Naive B cell (primary cell): ENCODE measurements around the gene RCC2. TPM values are rescaled to one million over a fixed set of nuclear protein-coding genes. Genes with fewer than 3 reads are reported as not detected.

Source experiments
- ATAC-seq, 2 donors: fragments of 150-1000 bp; cut with Tn5 transposase; 2 replicates each; pipeline ENCODE4 v1.10.0; 2021; ENCODE audit warnings: low read depth in 2 of 2, mild to moderate bottlenecking in 2 of 2, moderate library complexity in 2 of 2
- DNase-seq: peaks from one replicate; pipeline ENCODE4 v3.0.0; 2022
- H3K27ac Mint-ChIP-seq, 6 donors: one replicate each; pipeline ENCODE4 v1.8.0; 2020 to 2022; ENCODE audit warnings: mild to moderate bottlenecking in 6 of 6, mixed read lengths in 6 of 6, moderate library complexity in 5 of 6, inconsistent platforms in 2 of 6
- H3K27me3 Mint-ChIP-seq, 3 donors: one replicate each; pipeline ENCODE4 v1.8.0; 2021 to 2022; ENCODE audit warnings: mixed read lengths in 3 of 3, mild to moderate bottlenecking in 1 of 3
- H3K36me3 Mint-ChIP-seq, 2 donors: one replicate each; pipeline ENCODE4 v1.8.0; 2020 to 2022; ENCODE audit warnings: mixed read lengths in 2 of 2, inconsistent platforms in 1 of 2, mild to moderate bottlenecking in 1 of 2
- H3K4me1 Mint-ChIP-seq, 3 donors: one replicate each; pipeline ENCODE4 v1.8.0; 2020 to 2022; ENCODE audit warnings: mixed read lengths in 3 of 3, inconsistent platforms in 1 of 3, mild to moderate bottlenecking in 1 of 3, moderate library complexity in 1 of 3
- H3K4me3 Mint-ChIP-seq, 8 donors: one replicate each; pipeline ENCODE4 v1.8.0; 2020 to 2022; ENCODE audit warnings: mild to moderate bottlenecking in 8 of 8, mixed read lengths in 8 of 8, moderate library complexity in 8 of 8, inconsistent platforms in 2 of 8
- H3K9me3 Mint-ChIP-seq, 7 donors: one replicate each; pipeline ENCODE4 v1.8.0; 2020 to 2022; ENCODE audit warnings: mixed read lengths in 7 of 7, mild to moderate bottlenecking in 5 of 7, inconsistent platforms in 2 of 7, moderate library complexity in 1 of 7
- polyA plus RNA-seq, 6 donors: library from polyadenylated mRNA; unstranded; fragments of 300-500 nt; fragmentation: Illumina TruSeq; gene quantifications; one replicate each; pipeline ENCODE4 v1.2.3, GENCODE V29; 2021; ENCODE audit warnings: low read depth in 6 of 6

Gene RCC2
- polyA plus RNA-seq, 6 donors from 2014 or later = 15.3 to 43.0 (median 24.2) TPM

DNA sequence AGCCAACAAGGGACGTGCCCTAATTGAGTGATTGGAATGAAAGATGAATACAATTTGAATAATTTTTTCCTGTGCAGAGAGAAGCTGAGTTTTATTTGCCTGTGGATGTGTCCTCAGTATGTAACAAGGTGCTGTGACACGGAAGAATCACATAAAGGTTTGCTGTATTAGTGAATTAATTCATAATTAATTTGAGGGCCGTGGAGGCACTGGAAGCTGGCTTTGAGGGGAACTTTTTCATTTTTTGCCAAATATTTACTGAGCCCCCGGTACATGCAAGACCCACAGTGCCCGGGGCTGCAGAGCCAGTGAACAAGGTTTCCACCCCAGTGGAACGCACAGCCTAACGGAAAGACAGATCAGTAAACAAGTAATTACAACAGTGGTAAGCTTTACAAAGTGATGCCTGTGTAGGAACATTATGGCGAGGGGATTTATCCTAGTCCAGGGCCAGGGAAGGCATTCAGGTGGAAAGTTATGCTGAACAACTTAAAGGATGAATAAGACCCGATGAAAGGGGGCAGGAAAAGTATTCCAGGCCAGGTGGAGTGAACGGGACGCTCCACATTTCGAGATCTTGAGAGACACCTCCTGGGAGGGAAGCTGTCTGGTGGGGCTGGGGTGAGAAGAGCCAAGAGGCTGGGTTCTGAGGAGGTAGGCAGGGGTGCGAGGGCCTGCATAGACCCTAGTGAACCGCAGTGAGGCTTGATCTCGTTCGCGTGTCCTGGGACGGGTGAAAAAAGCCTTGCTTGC is 773 bp upstream of the RCC2 start:
- H3K27me3 Mint-ChIP-seq = peaks cover 8 to 13% (median 9%) of the 10 kb centered on the region in 3 donors
- no peaks in the 10 kb centered on the region for H3K9me3 Mint-ChIP-seq
- peaks cover 7 to 27% (median 9%) of the 10 kb centered on the region in 3 donors for H3K4me1 Mint-ChIP-seq
- H3K27ac Mint-ChIP-seq = peak overlapping the region; percentile 49 to 99 (median 76)
- peak overlapping the region; percentile 78 to 100 (median 88) for H3K4me3 Mint-ChIP-seq
- no peaks in the 10 kb centered on the region for H3K36me3 Mint-ChIP-seq
- ATAC-seq (no peak), DNase-seq (no peak)

DNA sequence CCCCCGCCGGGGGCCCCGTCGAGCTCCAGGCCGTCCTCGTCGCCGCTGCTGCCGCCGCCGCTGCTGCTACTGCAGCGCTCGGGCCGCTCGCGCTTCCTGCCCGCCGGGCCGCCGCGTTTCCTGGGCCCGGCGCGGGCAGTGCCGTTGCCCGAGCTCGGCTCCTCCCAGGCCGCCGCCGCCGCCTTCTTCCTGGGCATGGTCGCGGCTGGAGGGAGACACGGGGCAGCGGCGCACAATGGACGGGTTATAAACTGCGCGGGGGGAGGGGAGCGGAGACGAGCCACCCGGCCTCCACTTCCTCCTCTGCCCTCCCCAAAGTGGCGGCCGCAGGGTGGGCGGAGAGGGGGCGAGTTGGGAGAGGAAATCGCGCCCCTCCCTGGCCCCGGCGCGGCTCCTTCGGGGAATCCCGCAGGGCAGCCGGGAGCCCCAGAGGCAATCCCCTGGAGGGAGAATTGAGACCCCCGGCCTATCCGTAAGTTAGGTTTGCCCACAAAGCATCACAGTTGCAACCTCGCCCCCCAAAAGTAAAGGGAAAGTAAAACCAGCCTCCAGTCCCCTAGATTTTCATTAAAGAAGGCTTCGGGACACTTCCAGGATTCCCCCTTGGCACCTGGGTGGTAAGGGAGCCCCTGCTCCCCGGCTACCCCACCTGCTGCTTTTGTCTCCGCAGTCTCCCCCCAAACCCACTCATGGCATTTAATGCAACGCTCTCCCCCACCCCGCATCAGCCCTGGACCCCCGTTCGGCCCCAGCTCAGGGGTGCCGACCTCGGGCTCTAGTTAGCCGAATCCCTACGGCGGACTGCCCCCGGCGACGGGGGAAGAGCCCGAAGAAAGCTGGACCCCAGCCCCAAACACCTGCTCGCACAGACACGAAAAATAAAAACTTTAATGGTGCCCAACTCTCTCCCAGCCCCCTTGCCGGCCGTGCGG is 893 bp downstream of the RCC2 start:
- H3K9me3 Mint-ChIP-seq = no peaks in the 10 kb centered on the region
- ATAC-seq = peak; percentile 43 to 44
- H3K4me3 Mint-ChIP-seq = peak overlapping the region; percentile 96 to 100 (median 99)
- H3K36me3 Mint-ChIP-seq = no peaks in the 10 kb centered on the region
- H3K4me1 Mint-ChIP-seq = peaks cover 19 to 41% (median 20%) of the 10 kb centered on the region in 3 donors
- peak overlapping the region; percentile 98 to 99 (median 99) for H3K27ac Mint-ChIP-seq
- peaks cover 6 to 13% (median 8%) of the 10 kb centered on the region in 3 donors for H3K27me3 Mint-ChIP-seq
- peak; percentile 77 for DNase-seq

DNA sequence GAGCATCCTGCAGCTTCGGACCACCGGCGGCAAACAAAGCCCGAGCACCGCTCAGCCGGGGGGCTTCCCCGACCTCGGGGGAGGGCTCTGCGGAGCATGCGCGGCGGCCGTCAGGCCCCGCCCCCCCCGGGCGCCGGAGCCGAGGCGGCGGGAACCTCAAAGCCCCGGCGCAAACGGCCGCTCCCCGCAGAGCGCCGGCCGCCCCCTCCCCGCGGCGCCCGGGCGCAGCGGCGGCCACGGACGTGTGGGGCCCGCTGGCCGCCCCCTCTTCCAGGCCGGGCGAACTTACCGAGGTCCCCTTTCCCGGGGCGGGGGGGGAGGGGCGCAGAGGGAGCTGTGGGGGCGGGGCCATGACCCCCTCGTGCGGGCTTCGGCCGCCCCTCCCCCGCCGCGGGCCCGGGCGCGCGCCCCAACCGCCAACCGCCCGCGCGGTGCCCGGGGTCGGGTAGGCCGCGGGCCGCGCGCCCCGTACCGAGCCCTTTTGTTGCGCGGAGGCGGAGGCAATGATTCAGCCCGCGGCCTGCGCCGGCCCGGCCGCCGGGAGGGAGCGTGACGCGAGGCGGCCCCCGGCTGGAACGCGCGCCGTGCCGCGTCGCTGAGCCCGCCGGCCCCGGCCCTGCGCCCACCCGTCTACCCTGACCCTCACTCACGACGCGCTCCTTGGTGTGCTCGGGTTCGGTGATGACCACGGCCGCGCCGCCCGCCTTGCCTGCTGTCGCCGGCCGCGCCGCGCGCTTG is 1.7 kb downstream of the RCC2 start:
- peak overlapping the region in 4 of 6 donors; percentile 72 to 99 (median 85) for H3K27ac Mint-ChIP-seq
- H3K4me1 Mint-ChIP-seq = peaks cover 20 to 46% (median 24%) of the 10 kb centered on the region in 3 donors
- peak; percentile 57 for DNase-seq
- H3K27me3 Mint-ChIP-seq = peaks cover 0 to 9% (median 0%) of the 10 kb centered on the region in 3 donors
- peak overlapping the region; percentile 71 to 99 (median 84) for H3K4me3 Mint-ChIP-seq
- no peaks in the 10 kb centered on the region for H3K36me3 Mint-ChIP-seq
- ATAC-seq = peak; percentile 21 to 31
- H3K9me3 Mint-ChIP-seq = no peaks in the 10 kb centered on the region

DNA sequence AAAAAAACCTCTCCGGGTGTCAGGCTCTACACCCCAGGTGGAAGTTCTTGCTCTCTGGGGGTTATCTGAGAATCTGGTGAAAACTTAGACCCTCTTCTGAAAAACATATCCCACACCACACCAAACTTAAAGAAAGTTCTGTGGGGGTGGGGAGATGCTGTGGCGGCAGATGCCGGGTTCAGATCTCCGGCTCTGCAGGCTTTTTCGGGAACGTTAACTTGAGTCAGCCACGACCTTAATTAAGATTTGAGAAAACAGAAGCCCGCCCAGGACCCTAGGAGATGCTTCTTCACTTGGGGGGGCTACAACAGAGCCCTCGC is 2.3 kb downstream of the RCC2 start:
- Mint-ChIP-seq H3K4me3 (peak overlapping the region; percentile 71 to 92 (median 80)), H3K4me1 (peaks cover 20 to 51% (median 30%) of the 10 kb centered on the region in 3 donors), H3K9me3 (no peaks in the 10 kb centered on the region), H3K27me3 (peaks cover 0 to 9% (median 0%) of the 10 kb centered on the region in 3 donors), H3K27ac (peak overlapping the region in 4 of 6 donors; percentile 36 to 85 (median 78)), H3K36me3 (no peaks in the 10 kb centered on the region)
- DNase-seq (no peak), ATAC-seq (no peak)

DNA sequence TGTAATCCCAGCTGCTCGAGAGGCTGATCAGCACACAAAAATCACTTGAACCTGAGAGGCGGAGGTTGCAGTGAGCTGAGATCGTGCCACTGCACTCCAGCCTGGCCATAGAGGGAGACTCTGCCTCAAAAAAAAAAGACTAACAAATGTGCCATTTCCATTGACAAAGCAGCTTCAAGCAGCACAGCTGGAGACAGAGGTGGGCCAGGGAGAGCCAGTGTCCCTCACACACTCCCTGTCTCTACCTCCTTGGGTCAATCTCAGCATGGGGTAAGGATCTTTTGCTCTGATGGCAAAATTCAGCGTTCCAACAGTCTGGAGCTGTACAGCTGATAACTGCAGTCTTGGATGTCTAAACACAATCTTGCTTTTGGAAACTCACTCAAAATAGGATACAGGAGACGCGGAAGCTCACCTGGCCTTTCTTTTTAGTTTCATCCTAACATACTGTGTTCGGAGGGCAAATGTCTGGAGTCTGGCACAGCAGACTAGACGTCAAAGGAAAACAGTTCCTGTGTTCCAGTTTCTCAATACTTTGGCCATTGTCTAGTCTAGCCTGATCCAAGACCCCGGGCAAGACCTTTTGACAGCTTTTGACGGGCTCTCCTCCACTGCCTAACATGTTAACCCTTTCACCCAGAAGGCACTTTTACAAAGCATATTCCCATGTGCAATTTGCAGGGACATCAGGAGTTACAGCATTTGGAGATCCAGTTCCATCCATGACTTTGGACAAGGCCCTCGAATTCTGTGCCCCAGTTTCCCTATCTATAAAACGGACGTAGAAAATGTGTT is 2.9 kb downstream of the RCC2 start:
- DNase-seq = no peak
- peaks cover 0 to 6% (median 0%) of the 10 kb centered on the region in 3 donors for H3K27me3 Mint-ChIP-seq
- peaks cover 26 to 58% (median 36%) of the 10 kb centered on the region in 3 donors for H3K4me1 Mint-ChIP-seq
- peak overlapping the region; percentile 71 to 92 (median 80) for H3K4me3 Mint-ChIP-seq
- ATAC-seq = no peak
- H3K27ac Mint-ChIP-seq = peak overlapping the region; percentile 36 to 85 (median 78)
- H3K9me3 Mint-ChIP-seq = no peaks in the 10 kb centered on the region
- H3K36me3 Mint-ChIP-seq = no peaks in the 10 kb centered on the region

DNA sequence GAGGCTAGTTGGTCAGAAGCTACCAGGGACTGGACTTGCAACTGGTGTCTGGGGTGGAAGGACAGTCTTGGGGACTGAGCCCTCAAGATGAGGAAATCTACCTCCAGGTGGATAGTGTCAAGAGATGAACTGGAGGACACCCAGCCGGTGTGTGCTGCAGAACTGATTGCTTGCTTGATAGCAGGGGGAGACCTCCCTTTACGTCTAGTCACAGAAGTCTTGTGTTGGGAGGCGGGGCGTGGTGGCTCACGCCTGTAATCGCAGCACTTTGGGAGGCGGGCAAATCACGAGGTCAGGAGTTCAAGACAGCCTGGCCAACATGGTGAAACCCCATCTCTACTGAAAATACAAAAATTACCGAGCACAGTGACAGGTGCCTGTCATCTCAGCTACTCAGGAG is 4.9 kb downstream of the RCC2 start:
- H3K9me3 Mint-ChIP-seq = no peaks in the 10 kb centered on the region
- peak overlapping the region in 1 of 6 donors; percentile 77 for H3K27ac Mint-ChIP-seq
- no peaks in the 10 kb centered on the region for H3K27me3 Mint-ChIP-seq
- no peak for DNase-seq
- H3K4me1 Mint-ChIP-seq = peaks cover 25 to 62% (median 33%) of the 10 kb centered on the region in 3 donors
- no peaks in the 10 kb centered on the region for H3K36me3 Mint-ChIP-seq
- ATAC-seq = no peak
- H3K4me3 Mint-ChIP-seq = peak overlapping the region in 5 of 8 donors; percentile 9 to 86 (median 58)

DNA sequence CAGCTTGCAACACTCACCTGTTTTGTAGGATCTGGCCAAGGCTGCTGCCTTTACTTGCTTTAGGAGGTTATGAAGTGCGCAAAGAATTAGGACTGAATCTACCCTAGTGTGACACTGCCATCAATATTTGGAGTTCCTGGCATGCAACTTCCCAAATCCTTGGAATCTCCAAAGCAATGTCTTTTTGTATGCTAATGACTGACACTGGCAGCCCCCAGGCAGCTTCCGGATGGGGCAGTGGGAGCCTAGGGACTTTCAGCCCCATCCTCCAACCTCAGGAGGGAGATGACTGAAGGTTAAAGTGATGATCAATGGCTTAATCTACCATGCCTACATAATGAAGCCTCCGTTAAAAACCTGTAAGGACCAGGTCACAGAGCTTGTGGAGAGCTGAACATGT is 5.5 kb downstream of the RCC2 start:
- no peak for DNase-seq
- Mint-ChIP-seq H3K36me3 (no peaks in the 10 kb centered on the region), H3K27ac (peak overlapping the region in 2 of 6 donors; percentile 27 to 67), H3K9me3 (no peaks in the 10 kb centered on the region), H3K4me1 (peaks cover 23 to 67% (median 39%) of the 10 kb centered on the region in 3 donors), H3K4me3 (peak overlapping the region in 3 of 8 donors; percentile 12 to 64 (median 13)), H3K27me3 (no peaks in the 10 kb centered on the region)
- ATAC-seq = no peak

DNA sequence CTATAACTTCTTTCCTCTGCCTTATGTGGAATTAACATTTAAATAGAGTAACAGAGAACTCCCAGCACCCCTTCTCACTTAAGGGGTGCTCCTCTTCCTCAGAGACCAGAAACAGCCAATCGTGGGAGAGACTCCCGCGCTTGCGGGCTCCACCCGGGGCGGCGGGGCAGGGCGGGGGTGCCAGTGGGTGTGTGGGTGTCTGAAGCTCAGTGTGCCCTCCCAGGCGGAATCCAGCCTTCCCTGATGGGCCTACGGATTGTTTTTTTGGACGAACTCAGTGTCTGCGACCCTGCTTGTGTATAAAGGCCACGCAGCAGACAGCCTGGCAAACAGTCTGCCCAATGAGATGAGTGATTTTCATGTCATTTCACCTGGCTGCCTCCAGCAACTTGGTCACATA is 6.2 kb downstream of the RCC2 start:
- no peak for DNase-seq
- Mint-ChIP-seq H3K4me1 (peaks cover 23 to 67% (median 44%) of the 10 kb centered on the region in 3 donors), H3K27ac (no peak overlapping the region), H3K36me3 (no peaks in the 10 kb centered on the region), H3K9me3 (no peaks in the 10 kb centered on the region), H3K27me3 (no peaks in the 10 kb centered on the region), H3K4me3 (peak overlapping the region in 1 of 8 donors; percentile 64)
- no peak for ATAC-seq

DNA sequence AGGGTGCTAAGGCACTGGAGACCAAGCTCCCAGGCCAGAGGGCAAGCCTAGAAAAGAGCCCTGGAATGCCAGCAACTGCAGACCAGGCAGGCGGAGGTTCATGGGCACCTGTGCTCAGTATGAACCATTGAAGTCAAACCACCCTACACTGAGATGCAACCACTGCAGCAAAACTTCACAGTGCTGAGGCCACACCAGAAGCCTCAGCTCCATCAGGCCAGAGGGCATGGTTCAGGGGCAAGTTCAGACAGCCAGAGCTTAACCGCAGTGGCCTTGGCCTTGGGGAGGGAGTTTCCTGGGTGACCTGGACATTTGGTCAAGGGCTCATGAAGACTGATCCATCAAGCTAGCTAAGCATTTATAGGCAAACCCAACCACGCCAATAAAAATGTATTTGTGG is 7.1 kb downstream of the RCC2 start:
- Mint-ChIP-seq H3K27ac (peak overlapping the region in 3 of 6 donors; percentile 44 to 95 (median 94)), H3K9me3 (no peaks in the 10 kb centered on the region), H3K27me3 (no peaks in the 10 kb centered on the region), H3K36me3 (no peaks in the 10 kb centered on the region), H3K4me1 (peaks cover 23 to 67% (median 44%) of the 10 kb centered on the region in 3 donors), H3K4me3 (peak overlapping the region in 4 of 8 donors; percentile 16 to 78 (median 68))
- DNase-seq = no peak
- no peak for ATAC-seq

DNA sequence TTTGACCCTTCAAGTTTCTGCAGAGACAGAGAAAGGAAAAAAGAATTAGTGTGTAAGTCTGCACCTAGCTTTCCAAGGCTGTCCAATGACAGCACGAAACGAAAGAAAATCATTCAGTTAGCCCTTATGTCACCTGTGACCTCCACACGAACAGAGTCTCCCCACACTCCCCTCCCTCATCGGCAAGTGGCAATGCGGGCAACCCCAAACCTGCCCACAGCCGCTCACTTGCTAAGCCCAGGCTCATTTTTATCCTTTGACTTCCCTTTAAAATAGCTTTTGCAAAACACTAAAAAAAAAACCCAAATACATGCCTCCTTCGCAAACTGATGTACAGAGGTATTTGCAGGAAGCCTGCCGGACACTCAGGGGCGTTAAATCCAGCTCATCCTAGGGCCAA is 10.3 kb downstream of the RCC2 start:
- H3K27me3 Mint-ChIP-seq = no peaks in the 10 kb centered on the region
- DNase-seq (no peak), ATAC-seq (no peak)
- H3K36me3 Mint-ChIP-seq = peaks cover 8 to 16% of the 10 kb centered on the region in 2 donors
- H3K4me3 Mint-ChIP-seq = peak overlapping the region in 1 of 8 donors; percentile 41
- peaks cover 28 to 51% (median 40%) of the 10 kb centered on the region in 3 donors for H3K4me1 Mint-ChIP-seq
- peak overlapping the region in 1 of 6 donors; percentile 20 for H3K27ac Mint-ChIP-seq
- H3K9me3 Mint-ChIP-seq = no peaks in the 10 kb centered on the region

DNA sequence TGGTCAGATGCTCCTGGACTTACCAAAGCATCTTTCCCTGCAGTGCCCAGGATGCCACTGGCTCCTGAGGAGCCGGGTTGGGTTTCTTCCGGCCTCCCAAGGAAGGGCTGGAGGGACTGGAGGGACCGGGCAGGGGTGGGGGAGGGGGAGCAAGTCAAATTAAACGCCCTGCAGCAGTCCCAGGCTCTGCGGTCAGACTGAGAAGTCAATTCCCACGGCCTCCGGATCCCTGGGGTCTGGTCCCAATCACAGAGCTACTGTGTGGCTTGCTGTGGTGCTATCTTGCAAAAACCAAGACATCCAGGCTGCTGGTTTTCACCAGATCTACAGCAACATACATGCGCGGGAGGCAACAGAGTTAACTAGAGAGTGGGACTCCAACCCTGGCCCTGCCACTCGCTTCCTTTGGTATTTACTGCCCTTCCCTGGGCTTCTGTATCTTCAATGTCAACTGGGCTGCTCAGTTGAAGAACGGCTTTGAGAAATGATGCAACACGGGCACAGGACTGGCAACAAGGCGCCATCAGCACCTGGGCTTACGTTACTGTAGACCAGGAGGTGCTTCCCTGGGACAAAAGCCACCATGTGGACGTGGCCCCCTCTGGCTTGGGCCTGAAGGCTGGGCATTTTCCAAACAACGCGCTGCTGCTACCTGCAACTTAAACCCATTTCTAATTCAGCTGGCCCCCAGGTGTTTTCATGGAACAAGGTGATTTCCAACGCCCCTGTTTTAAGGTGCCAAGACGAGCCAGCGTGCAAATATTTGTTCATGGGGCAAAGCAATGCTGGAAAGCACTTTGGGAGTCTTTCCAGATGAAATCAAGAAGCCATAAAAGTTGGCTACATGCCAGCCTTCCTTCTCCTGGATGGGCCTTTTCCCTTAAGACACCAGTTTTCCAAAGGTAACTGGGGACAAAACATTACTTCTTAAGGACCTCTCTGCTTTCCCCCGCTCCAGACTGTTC is 11.5 kb downstream of the RCC2 start:
- H3K4me3 Mint-ChIP-seq = no peak overlapping the region
- H3K27me3 Mint-ChIP-seq = no peaks in the 10 kb centered on the region
- peaks cover 27 to 52% (median 32%) of the 10 kb centered on the region in 3 donors for H3K4me1 Mint-ChIP-seq
- no peak overlapping the region for H3K27ac Mint-ChIP-seq
- ATAC-seq (no peak), DNase-seq (no peak)
- no peaks in the 10 kb centered on the region for H3K9me3 Mint-ChIP-seq
- H3K36me3 Mint-ChIP-seq = peaks cover 8 to 18% of the 10 kb centered on the region in 2 donors
